Chondrocyte (in vitro differentiated cells): ENCODE results near the gene TPM4. TPM values are rescaled to one million over a fixed set of nuclear protein-coding genes. Genes with fewer than 3 reads are reported as not detected.

Experiments used
- DNase-seq: peaks from one replicate; pipeline ENCODE4 v3.0.0; 2021; ENCODE audit warnings: mixed read lengths, low spot score
- H3K27ac Mint-ChIP-seq: one replicate; pipeline ENCODE4 v1.8.0; 2021; ENCODE audit warnings: mild to moderate bottlenecking, moderate library complexity, mixed read lengths; ENCODE audit not compliant: unreplicated experiment
- H3K27me3 Mint-ChIP-seq: 2 replicates; pipeline ENCODE4 v1.8.0; 2021; ENCODE audit warnings: low read depth, mixed read lengths
- H3K36me3 Mint-ChIP-seq: 2 replicates; pipeline ENCODE4 v1.8.0; 2021; ENCODE audit warnings: low read depth, mixed read lengths
- H3K4me1 Mint-ChIP-seq: 2 replicates; pipeline ENCODE4 v1.8.0; 2021; ENCODE audit warnings: low read depth, mild to moderate bottlenecking, mixed read lengths
- H3K4me3 Mint-ChIP-seq: one replicate; pipeline ENCODE4 v1.8.0; 2021; ENCODE audit warnings: mild to moderate bottlenecking, moderate library complexity, mixed read lengths; ENCODE audit not compliant: unreplicated experiment
- H3K9me3 Mint-ChIP-seq: 2 replicates; pipeline ENCODE4 v1.8.0; 2021; ENCODE audit warnings: low read depth, mixed read lengths
- CTCF ChIP-seq: fragments of 200-600 bp; sonication (generic); IDR thresholded peaks from 2 replicates; pipeline ENCODE4 v1.5.0; 2021; ENCODE audit warnings: antibody characterized with exemption, mild to moderate bottlenecking, moderate library complexity
- total RNA-seq: library from RNA; stranded (reverse); gene quantifications from 3 replicates; pipeline ENCODE4 v1.2.1, GENCODE V29; 2021

TPM4 gene
- total RNA-seq, 1 donor from 2014 or later = 1,175 TPM

- H3K9me3 Mint-ChIP-seq = no peaks in the 10 kb centered on the region
- DNase-seq = no peak
- no peak overlapping the region for H3K4me3 Mint-ChIP-seq
- no peak for TF ChIP-seq CTCF
- H3K27me3 Mint-ChIP-seq = no peaks in the 10 kb centered on the region
- H3K4me1 Mint-ChIP-seq = no peaks in the 10 kb centered on the region
- H3K27ac Mint-ChIP-seq = no peak overlapping the region
- H3K36me3 Mint-ChIP-seq = peaks cover 41% of the 10 kb centered on the region
Measured at GRCh38 chr19:16134510-16134909, 58.2 kb downstream of the TPM4 start.

GRCh38 chr19:16135430-16136127 lies 59.3 kb downstream of the TPM4 start:
- Mint-ChIP-seq H3K27me3 (no peaks in the 10 kb centered on the region), H3K9me3 (no peaks in the 10 kb centered on the region), H3K36me3 (peaks cover 34% of the 10 kb centered on the region), H3K4me3 (no peak overlapping the region), H3K4me1 (no peaks in the 10 kb centered on the region), H3K27ac (no peak overlapping the region)
- no peak for TF ChIP-seq CTCF
- no peak for DNase-seq

- peaks cover 30% of the 10 kb centered on the region for H3K36me3 Mint-ChIP-seq
- no peak for DNase-seq
- no peak for TF ChIP-seq CTCF
- H3K9me3 Mint-ChIP-seq = no peaks in the 10 kb centered on the region
- H3K4me1 Mint-ChIP-seq = no peaks in the 10 kb centered on the region
- no peak overlapping the region for H3K27ac Mint-ChIP-seq
- no peak overlapping the region for H3K4me3 Mint-ChIP-seq
- H3K27me3 Mint-ChIP-seq = no peaks in the 10 kb centered on the region
Measured at GRCh38 chr19:16136185-16136999, 60.1 kb downstream of the TPM4 start.

GRCh38 chr19:16139752-16140151 lies 63.5 kb downstream of the TPM4 start:
- Mint-ChIP-seq H3K4me1 (no peaks in the 10 kb centered on the region), H3K4me3 (no peak overlapping the region), H3K27me3 (peaks cover 2% of the 10 kb centered on the region), H3K36me3 (peaks cover 3% of the 10 kb centered on the region), H3K27ac (no peak overlapping the region), H3K9me3 (no peaks in the 10 kb centered on the region)
- TF ChIP-seq CTCF = no peak
- no peak for DNase-seq

GRCh38 chr19:16141043-16141442 lies 64.7 kb downstream of the TPM4 start:
- Mint-ChIP-seq H3K36me3 (no peaks in the 10 kb centered on the region), H3K27me3 (peaks cover 2% of the 10 kb centered on the region), H3K27ac (no peak overlapping the region), H3K4me1 (no peaks in the 10 kb centered on the region), H3K4me3 (no peak overlapping the region), H3K9me3 (no peaks in the 10 kb centered on the region)
- no peak for DNase-seq
- TF ChIP-seq CTCF = no peak
